B cell (primary cell): ENCODE results near the gene KHK.

ENCODE experiments used
- EZH2 ChIP-seq: IDR thresholded peaks from 2 replicates; pipeline ENCODE4 v1.6.1; 2012; ENCODE audit warnings: borderline replicate concordance, low read depth, mild to moderate bottlenecking, moderate library complexity, low read length; ENCODE audit not compliant: insufficient read depth, poor library complexity, severe bottlenecking
- TF ChIP-seq, protein P1 (sequence below): fragments of 200-600 bp; IDR thresholded peaks from one replicate; pipeline ENCODE4 v1.8.0; 2022; ENCODE audit warnings: antibody characterized with exemption, mild to moderate bottlenecking

DNA sequence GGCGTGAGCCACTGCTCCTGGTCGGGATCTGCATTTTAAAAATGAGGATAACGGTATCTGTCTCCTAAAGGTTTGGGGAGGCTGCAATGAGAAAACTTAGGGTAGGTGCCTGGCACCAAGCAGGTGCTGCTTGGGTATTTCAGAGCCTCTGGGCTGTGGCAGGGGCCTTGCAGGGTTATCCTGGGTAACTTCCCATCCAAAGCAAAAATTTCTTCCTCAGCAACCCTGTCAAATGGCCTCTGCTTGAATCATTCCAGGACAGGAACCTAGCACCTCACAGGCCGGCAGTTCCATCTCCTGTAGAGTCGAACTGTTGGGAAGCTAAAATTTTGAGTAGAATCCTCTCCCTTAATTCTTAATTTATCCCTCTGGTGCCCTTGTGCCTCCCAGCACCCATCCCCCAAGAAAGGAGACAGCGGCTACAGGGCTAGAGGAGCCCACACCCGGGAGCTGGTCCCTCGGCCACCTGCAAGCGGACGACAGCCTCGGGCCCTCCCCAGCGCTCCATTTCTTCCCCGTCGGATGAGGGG, 31.5 kb downstream of the KHK start:
- TF ChIP-seq, protein P1, sequence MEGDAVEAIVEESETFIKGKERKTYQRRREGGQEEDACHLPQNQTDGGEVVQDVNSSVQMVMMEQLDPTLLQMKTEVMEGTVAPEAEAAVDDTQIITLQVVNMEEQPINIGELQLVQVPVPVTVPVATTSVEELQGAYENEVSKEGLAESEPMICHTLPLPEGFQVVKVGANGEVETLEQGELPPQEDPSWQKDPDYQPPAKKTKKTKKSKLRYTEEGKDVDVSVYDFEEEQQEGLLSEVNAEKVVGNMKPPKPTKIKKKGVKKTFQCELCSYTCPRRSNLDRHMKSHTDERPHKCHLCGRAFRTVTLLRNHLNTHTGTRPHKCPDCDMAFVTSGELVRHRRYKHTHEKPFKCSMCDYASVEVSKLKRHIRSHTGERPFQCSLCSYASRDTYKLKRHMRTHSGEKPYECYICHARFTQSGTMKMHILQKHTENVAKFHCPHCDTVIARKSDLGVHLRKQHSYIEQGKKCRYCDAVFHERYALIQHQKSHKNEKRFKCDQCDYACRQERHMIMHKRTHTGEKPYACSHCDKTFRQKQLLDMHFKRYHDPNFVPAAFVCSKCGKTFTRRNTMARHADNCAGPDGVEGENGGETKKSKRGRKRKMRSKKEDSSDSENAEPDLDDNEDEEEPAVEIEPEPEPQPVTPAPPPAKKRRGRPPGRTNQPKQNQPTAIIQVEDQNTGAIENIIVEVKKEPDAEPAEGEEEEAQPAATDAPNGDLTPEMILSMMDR: no peak
- no peak for TF ChIP-seq EZH2
